Psoas muscle (tissue), 8 donors: ENCODE data around the gene GDPD5. TPM values are rescaled to one million over a fixed set of nuclear protein-coding genes. Genes with fewer than 3 reads are reported as not detected.

Source experiments
- ATAC-seq, 4 donors: fragments of 200-7000 bp; cut with Tn5 transposase; one replicate each; pipeline ENCODE4 v1.9.1; 2020; ENCODE audit warnings: moderate library complexity in 3 of 4, mild to moderate bottlenecking in 2 of 4
- DNase-seq, 2 donors: peaks; one replicate each; pipeline ENCODE4 v3.0.0-alpha.2; 2020
- H3K27ac ChIP-seq: fragments of 200-600 bp; one replicate; pipeline ENCODE4 v1.8.0; 2022
- H3K27me3 ChIP-seq, 3 donors: fragments of 200-600 bp in 1 of 3; one replicate each; pipeline versions ENCODE4 v1.6.1 to v1.8.0; 2013 to 2022; ENCODE audit warnings: low read length in 2 of 3, mild to moderate bottlenecking in 2 of 3, moderate library complexity in 1 of 3; ENCODE audit not compliant: insufficient read depth in 3 of 3
- H3K36me3 ChIP-seq, 2 donors: fragments of 200-600 bp in 1 of 2; one replicate each; pipeline versions ENCODE4 v1.6.1 to v1.8.0; 2013 to 2022; ENCODE audit warnings: low read depth in 1 of 2, mild to moderate bottlenecking in 1 of 2, moderate library complexity in 1 of 2; ENCODE audit not compliant: insufficient read depth in 1 of 2
- H3K4me1 ChIP-seq: fragments of 200-600 bp; one replicate; pipeline ENCODE4 v1.8.0; 2022
- H3K4me3 ChIP-seq: fragments of 200-600 bp; one replicate; pipeline ENCODE4 v1.8.0; 2022; ENCODE audit warnings: mild to moderate bottlenecking
- H3K9me3 ChIP-seq: fragments of 200-600 bp; one replicate; pipeline ENCODE4 v1.8.0; 2022
- CTCF ChIP-seq: fragments of 200-600 bp; IDR thresholded peaks from one replicate; pipeline ENCODE4 v1.8.0; 2022; ENCODE audit warnings: antibody characterized with exemption
- WGBS, 3 donors: extraction: QIAGEN DNeasy Blood & Tissue Kit; methylation state at CpG; one replicate each; pipeline versions ENCODE4 v1.1.6 to v1.1.7; 2013; 5-methylcytosine and 5-hydroxymethylcytosine counted together
- intact Hi-C, 2 donors: fragments of 100-400 bp; cut with DNase I; formaldehyde crosslinking; loops; one replicate each; pipeline versions ENCODE4 v1.11.0 to v1.14.2; 2022
- polyA plus RNA-seq, 3 donors: library from polyadenylated mRNA; stranded (reverse); fragments of 200-250 nt; gene quantifications; one replicate each; pipeline ENCODE4 v1.2.3, GENCODE V29; 2013
- total RNA-seq, 4 donors: library from RNA; stranded (reverse); fragmentation: NEBNext Ultra II Directional in 2 of 4; extraction: Animal tissue kit (Norgen Biotek cat#: 25700) in 2 of 4; gene quantifications; one replicate each; pipeline versions ENCODE4 v1.2.1 to v1.2.4, GENCODE V29; 2021 to 2023
- donor health status: healthy with polysubstance abuse.
- donor health status: DM: no; HTN: no; CAD: no; lungs with moderate emphysema.
- donor health status: Bipolar disorder and iron deficiency.
- donor health status: healthy.
- donor health status: DM: yes; HTN: yes; CAD: no.
- donor health status: DM: no; HTN: no; CAD: no.
- donor health status: DM: no; HTN: no; CAD: no.
- donor health status: DM: yes; HTN: yes; CAD: no.

GDPD5 gene
- total and polyA plus RNA-seq, 7 donors: 2.7 to 16.5 (median 11.5) TPM

DNA sequence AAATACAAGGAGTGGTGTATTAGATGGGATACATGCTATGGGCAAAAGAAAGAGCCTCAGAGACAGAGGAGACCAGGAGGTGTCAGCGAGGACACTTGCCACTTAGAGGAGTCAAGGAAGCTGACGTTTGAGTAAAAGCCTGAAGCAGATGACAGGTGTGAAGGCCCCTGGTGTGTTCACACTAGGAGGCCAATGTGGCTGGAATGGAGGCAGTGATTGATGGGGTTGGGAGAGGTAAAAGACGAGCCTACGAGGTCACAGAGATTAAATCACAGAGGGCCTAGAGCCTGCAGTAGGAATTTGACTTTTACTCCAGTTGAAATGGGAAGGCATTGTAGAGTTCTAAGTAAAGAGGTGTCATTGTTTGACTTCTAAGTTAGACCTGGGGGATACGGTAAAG, 12.0 kb upstream of the GDPD5 start:
- no peak overlapping the region for H3K4me3 ChIP-seq
- no peaks in the 10 kb centered on the region for H3K27me3 ChIP-seq
- DNase-seq: no peak
- no peak overlapping the region for H3K27ac ChIP-seq
- no peak for TF ChIP-seq CTCF
- no peaks in the 10 kb centered on the region for H3K36me3 ChIP-seq
- 72 to 85% (median 74%) methylated on average over 5 of the region's 5 CpGs for WGBS, 3 donors
- no peaks in the 10 kb centered on the region for H3K4me1 ChIP-seq
- no peaks in the 10 kb centered on the region for H3K9me3 ChIP-seq
- no peak for ATAC-seq
- intact Hi-C loops: loop anchor here in 1 of 2 donors (5.0 kb wide), 1 partner anchor 255 kb away; no protein-coding TSS in a partner anchor

GRCh38 chr11:75536786-75537641, 11.3 kb upstream of the GDPD5 start:
- intact Hi-C loops: loop anchor here in 1 of 2 donors (5.0 kb wide), 1 partner anchor 255 kb away; no protein-coding TSS in a partner anchor
- H3K27me3 ChIP-seq: no peaks in the 10 kb centered on the region
- no peaks in the 10 kb centered on the region for H3K4me1 ChIP-seq
- WGBS, 3 donors: 76 to 77% (median 77%) methylated on average over 13 of the region's 13 CpGs
- no peak overlapping the region for H3K4me3 ChIP-seq
- no peak for DNase-seq
- H3K27ac ChIP-seq: no peak overlapping the region
- ATAC-seq: no peak
- H3K36me3 ChIP-seq: no peaks in the 10 kb centered on the region
- H3K9me3 ChIP-seq: no peaks in the 10 kb centered on the region
- TF ChIP-seq CTCF: no peak

DNA sequence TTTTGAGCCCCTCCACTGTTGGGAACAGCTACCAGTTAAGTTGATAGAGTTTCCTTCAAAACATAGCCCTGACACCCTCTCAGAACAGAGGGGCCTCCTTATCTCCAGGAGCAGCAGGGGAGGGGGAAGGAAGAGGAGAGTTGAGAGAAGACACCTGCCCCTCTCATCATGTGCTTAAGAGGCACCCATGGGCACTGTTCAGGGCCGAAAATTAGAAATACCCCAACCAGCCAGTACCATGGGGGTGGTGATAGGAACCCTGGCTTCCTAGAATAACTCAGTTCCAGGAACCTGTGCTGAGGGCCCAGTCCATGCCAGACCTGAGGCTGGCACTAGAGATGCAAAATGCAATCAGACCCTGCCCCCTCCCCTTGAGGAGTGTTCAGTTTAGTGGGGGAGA, 9.3 kb upstream of the GDPD5 start:
- Histone ChIP-seq H3K4me3 (no peak overlapping the region), H3K4me1 (no peaks in the 10 kb centered on the region), H3K9me3 (no peaks in the 10 kb centered on the region), H3K27ac (no peak overlapping the region), H3K27me3 (no peaks in the 10 kb centered on the region), H3K36me3 (no peaks in the 10 kb centered on the region)
- WGBS, 3 donors: 31 to 76% (median 47%) methylated on average over 1 of the region's 1 CpG
- ATAC-seq (no peak), DNase-seq (no peak)
- no peak for TF ChIP-seq CTCF
- intact Hi-C loops: loop anchor here (2.0 to 5.0 kb wide), 2 partner anchors 146 to 253 kb away; no protein-coding TSS in a partner anchor

GRCh38 chr11:75534259-75535069, 8.7 kb upstream of the GDPD5 start:
- H3K9me3 ChIP-seq: no peaks in the 10 kb centered on the region
- H3K27me3 ChIP-seq: no peaks in the 10 kb centered on the region
- no peaks in the 10 kb centered on the region for H3K4me1 ChIP-seq
- no peak for DNase-seq
- no peak overlapping the region for H3K4me3 ChIP-seq
- no peaks in the 10 kb centered on the region for H3K36me3 ChIP-seq
- ATAC-seq: no peak
- H3K27ac ChIP-seq: no peak overlapping the region
- intact Hi-C loops: loop anchor here (2.0 to 5.0 kb wide), 2 partner anchors 146 to 252 kb away; no protein-coding TSS in a partner anchor
- WGBS, 3 donors: 63 to 70% (median 64%) methylated on average over 15 of the region's 15 CpGs
- no peak for TF ChIP-seq CTCF
